ENCODE results near the gene SLC7A14. TPM values are rescaled to one million over a fixed set of nuclear protein-coding genes. Genes with fewer than 3 reads are reported as not detected.
A peak's percentile ranks its signal among the peaks of the same experiment; 100 is the strongest.

The SLC7A14 gene
- total RNA-seq, 1 donor from 2014 or later = 6.9 TPM

DNA sequence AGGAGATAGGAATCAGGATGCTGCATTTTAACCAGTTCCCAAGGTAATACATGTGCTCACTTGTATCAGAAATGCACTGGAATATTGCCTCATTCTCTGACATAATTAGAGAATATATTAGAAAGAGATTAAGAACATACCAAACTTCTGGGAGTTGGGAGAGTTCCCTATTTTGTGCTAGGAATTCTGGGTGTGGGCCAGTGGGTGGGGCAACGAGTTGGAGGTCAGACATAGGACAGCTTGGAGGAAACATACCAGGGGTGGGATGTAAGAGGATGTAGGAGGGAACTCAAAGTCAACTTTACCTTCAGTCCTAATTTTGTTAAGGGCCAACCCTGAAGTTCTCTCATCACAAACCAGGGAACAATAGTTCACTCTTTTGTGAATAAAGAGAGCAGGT is 83.6 kb downstream of the SLC7A14 start:
- no peak for FAIRE-seq
- DNase-seq (ENCODE audit: low spot score in 2 of 2) = no peak

DNA sequence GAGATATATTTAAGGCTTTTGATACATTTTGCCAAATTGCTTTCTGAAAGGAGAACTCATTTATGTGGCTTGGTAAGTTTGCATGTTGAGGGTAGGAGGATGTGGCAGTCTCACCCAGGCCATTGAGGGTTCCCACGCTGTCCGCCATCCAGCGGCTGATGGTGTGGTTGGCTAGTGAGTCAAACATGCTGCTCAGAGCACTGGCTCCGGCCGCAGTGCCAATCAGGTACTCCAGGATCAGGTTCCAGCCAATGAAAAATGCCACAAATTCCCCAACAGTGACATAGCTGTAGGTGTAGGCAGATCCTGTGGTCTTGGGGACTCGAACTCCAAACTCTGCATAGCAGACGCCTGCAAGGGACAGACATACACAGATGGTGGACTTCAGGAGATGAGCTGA is 84.9 kb downstream of the SLC7A14 start:
- FAIRE-seq = no peak
- no peak for DNase-seq (ENCODE audit: low spot score in 2 of 2)

DNA sequence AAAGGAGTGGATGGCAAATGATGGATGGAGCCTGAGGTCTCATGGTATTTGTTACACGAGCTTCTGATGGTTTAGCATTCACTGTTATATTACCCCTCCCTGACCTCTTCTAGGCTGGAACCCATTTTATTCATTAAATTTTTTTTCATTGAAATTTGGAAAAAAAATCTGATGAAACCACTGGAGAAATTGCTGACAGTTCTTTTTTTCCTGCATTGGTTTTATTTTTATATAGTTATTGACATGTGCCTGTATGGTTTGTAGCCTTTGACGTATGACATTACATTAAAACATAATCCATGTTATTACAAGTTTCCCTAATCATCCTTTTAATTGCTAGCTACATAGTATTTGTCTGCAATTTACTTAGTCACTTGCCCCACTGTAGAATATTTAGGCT is 85.4 kb downstream of the SLC7A14 start:
- FAIRE-seq (no peak), DNase-seq (ENCODE audit: low spot score in 2 of 2) (no peak)

DNA sequence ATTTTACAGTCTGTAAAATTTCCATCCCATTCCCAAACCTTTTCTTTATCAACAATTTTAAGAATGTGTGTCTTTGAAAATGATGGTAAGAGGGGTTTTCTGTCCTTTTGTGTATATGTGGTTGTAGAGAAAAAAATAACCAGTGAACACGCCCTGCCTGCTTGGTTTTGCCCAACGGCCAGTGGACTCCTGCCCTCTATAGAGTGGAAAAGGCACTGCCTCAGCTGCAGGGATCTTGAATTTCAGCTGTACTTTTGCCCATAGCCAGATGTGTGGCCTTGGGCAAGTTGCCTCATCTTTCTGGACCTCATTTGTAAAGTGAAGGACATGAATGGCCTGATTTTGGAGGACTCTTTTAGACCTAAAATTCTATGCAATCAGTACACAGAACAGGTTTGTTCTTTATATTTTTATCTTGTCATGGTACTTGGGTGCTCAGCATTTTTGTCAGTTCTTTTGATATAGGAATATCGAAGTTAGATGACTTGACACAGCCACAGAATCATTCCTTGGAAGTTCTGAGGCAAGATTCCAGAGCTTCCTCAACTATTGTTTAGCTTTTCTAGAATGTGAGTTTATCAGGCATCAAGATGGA is 86.2 kb downstream of the SLC7A14 start:
- peak; percentile 27 to 38 for DNase-seq (ENCODE audit: low spot score in 2 of 2)
- FAIRE-seq = no peak

DNA sequence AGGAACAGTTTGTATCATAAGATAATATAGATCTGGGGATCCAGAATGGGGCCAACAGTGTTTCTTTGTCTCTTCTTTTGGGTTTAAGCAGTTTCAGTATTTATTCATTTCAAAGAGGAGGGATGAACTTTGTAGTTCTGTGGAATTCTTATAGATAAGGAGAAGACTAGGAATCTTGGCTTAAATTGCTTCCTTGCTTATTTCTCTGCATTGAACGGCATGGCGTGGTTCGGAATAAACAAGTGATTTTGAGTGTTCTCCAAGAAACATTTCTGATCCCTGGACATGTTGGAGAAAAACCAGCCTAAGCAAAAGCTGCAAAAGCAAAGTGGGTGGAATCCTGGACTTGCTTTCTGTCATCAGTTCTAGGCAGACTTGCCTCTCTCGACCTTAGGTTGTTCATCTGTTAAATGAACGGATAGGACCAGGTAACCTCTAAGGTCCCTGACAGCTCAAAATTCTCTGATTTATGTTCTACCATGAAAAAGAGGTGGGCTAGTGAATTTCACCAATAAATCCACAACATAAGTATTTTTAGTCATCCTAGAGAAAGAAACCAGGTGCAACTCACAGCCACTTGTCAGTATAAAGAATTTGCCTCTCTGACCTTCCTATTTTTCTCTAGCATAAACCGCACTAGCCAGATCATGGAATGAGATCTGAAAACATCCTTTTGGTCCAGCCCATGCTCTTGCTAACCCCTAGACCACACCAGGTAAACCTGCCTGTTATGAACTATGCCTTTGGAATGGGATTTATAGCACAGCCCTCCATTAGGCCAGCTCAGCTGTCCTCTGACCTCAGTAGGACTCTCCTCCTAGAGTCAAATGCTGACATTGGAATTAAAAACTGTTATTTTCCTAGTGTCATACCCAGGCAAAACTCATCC is 88.4 kb downstream of the SLC7A14 start:
- DNase-seq (ENCODE audit: low spot score in 2 of 2) (no peak), FAIRE-seq (no peak)

DNA sequence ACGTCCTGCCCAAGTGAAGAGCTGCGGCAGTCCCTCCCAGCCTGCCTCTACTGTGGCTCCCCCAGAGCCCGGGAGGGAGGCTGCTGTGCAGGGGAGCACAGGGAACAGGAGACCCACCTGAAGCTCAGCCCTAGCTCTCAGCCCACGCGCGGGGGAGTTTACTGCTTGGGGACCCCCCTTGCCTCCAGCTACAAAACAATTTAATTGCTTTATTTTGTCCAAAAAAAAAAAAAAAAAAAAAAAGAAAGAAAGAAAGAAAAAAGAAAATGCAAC is 89.1 kb downstream of the SLC7A14 start:
- no peak for FAIRE-seq

DNA sequence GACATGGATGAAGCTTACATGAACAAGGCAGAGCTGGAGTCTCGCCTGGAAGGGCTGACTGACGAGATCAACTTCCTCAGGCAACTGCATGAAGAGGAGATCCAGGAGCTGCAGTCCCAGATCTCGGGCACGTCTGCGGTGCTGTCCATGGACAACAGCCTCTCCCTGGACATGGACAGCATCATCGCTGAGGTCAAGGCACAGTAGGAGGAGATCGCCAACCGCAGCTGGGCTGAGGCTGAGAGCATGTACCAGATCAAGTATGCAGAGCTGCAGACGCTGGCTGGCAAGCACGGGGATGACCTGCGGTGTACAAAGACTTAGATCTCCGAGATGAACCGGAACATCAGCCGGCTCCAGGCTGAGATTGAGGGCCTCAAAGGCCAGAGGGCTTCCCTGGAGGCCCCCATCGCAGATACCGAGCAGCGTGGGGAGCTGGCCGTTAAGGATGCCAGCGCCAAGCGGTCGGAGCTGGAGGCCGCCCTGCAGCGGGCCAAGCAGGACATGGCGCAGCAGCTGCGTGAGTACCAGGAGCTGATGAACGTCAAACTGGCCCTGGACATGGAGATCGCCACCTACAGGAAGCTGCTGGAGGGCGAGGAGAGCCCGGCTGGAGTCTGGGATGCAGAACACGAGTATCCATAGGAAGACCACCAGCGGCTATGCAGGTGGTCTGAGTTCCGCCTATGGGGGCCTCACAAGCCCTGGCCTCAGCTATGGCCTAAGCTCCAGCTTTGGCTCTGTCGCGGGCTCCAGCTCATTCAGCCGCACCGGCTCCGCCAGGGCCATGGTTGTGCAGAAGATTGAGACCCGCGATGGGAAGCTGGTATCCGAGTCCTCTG is 89.6 kb downstream of the SLC7A14 start:
- no peak for FAIRE-seq

More for the DNA sequence above, 89.1 kb downstream of the SLC7A14 start:
- DNase-seq (ENCODE audit: low spot score in 2 of 2) = no peak

DNA sequence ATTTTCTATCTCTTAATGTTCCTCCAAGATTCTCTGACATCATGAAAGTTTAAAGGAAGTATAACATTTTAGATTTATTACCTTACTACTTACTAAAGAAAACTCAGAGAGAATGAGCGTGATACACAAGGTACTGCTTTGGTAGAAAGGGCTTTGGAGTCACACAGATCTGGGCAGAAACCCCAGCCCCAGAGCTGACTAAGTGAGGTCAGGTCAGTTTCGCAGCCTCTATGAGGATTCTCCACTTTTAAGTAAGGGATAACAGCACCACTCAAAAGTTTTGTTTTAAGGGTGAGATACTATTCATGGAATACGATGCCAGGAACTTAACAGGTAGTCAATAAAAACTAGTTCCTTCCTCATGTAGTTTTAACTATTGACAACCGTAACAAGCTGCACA is 91.1 kb downstream of the SLC7A14 start:
- FAIRE-seq (no peak), DNase-seq (ENCODE audit: low spot score in 2 of 2) (no peak)

More for the DNA sequence above, 89.6 kb downstream of the SLC7A14 start:
- no peak for DNase-seq (ENCODE audit: low spot score in 2 of 2)

DNA sequence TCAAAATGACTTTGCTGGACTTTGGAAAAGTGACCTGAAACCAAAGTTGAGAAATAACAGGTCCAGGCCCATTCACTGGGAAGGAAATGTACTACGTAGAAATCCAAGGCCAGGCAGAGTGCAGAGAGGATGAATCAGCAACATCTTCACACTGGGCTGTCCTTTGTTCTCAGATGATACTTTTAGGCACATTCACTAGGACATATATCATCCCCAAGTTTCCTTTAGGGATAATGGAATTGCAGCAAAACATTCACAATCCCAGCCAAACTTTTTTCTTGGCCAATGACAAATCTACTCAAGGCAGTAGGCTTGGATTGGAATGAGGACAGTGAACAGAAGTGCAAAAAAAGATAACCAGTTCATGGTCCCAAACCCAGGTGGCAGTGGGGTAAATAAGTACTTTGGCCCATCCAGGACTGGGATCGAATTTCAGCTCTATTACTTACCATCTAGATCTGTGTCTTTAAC is 92.1 kb downstream of the SLC7A14 start:
- DNase-seq (ENCODE audit: low spot score in 2 of 2) = no peak
- no peak for FAIRE-seq

DNA sequence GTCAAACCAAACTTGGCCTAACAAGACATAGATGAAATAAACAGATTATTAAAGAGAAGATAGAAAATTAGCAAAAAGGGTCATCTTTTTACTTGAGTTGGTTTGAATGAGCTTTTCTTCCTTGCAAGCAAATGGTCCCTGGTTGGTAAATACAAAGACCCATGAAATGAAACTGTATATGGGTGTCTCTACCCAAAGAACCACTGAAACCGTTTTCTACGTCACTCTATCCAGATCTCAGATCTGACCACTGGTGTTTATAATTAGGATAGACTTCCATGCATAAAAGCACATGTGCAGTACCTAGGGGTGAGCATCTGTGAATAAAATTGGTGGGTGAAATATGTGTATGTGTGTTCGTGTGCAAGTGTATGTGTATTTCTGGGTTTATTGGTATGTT is 94.0 kb downstream of the SLC7A14 start:
- FAIRE-seq = no peak
- no peak for DNase-seq (ENCODE audit: low spot score in 2 of 2)

DNA sequence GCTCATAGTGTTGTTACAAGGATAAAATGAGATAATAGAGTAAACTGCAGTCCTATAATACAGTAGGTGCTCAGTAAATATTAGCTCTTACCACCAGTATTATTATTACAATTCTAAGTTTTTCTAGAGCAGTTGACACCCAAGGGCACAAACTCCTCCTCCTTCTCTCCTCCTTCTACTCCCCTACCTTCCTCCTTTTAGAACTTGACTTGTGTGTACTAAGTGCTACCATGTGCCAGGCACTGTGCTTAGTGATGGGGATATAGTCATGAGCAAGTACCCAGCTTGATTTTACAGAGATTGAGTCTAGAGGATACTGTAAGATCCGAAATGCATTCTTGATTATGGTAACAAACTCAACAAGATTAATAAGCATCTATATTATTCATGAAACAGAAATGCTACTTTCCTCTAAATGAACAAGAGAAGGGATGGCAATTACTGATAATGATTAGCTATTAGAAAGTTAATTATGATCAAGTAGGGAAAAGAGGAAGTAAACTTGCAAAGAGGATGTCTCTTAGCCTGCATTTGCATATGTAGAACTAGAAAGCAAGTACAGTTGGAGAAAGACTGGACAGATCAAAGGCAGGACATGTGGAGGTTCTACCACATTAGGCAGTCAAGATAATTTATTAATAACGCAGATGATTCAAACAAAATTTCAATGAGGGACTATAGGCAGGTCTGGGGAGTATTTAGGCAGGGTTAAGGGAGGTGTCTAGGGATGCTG is 94.9 kb downstream of the SLC7A14 start:
- DNase-seq (ENCODE audit: low spot score in 2 of 2) (no peak), FAIRE-seq (no peak)

DNA sequence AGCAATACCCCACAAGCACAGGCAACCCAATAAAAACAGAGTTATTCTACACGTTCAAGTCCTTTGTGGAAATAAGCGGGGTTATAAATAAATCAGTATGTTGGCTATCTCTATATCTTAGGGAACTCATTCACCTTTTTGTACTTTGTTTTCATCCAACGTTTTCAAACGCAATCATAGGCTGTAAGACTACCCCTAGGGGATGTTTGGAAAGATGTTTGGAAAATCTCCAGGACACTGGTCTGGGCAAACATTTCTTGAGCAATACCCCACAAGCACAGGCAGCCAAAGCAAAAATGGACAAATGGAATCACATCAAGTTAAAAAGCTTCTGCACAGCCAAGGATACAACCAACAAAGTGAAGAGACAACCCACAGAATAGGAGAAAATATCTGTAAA is 97.1 kb downstream of the SLC7A14 start:
- FAIRE-seq = no peak
- no peak for DNase-seq (ENCODE audit: low spot score in 2 of 2)

DNA sequence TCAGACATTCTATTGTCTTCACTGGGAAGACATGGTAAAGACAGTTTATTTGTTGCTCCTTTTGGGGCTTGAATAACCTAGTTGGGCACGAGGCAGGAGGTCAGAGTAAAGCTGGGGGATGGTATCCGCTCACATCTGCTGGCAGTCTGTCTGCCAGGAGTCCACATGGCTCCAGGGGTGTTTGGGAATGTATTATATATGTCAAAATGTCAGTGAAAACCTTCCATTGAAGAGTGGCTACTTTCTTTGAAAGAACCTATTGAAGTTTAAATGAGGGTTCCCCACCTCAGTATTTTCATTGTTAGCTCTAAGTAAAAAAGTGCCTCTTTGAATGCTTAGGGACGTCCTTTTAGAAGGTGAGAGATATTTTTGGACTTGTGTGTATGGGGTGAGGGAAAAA is 98.8 kb downstream of the SLC7A14 start:
- FAIRE-seq = no peak
- no peak for DNase-seq (ENCODE audit: low spot score in 2 of 2)

DNA sequence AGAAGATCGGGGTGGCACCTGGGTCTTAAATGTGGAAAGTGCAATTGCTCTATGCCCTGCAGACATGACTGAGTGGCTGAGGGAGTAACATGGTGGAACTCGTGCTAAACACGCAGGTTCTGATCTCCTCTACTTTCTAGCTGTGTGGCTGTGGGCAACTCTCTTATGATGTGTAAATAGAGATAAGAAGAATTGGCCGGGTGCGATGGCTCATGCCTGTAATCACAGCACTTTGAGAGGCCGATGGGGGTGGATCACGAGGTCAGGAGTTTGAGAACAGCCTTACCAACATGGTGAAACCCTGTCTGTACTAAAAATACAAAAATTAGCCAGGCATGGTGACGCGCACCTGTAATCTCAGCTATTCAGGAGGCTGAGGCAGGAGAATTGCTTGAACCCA is 99.5 kb downstream of the SLC7A14 start:
- DNase-seq (ENCODE audit: low spot score in 2 of 2) (no peak), FAIRE-seq (no peak)

DNA sequence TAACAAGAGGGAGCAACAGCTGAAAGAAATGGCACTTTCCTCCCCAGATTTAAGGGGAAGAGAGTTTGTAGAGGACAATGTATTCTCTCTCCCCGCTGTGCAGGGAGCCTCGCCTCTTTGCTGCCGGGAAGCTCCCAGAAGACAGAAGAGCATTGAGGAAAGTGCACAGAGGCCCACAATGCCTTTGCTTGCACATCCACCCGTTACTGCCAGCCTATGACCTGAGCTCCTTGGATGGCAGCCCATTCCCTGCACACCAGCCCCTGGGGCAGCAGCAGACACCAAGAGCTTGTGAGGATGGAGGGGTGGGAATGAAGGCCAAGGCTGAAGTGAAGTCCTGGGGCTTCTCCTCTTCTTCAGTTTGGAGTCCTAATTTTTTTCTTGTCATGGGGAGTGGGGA is 100.2 kb downstream of the SLC7A14 start:
- peak in 1 of 2 donors; percentile 24 for DNase-seq (ENCODE audit: low spot score in 2 of 2)
- no peak for FAIRE-seq

DNA sequence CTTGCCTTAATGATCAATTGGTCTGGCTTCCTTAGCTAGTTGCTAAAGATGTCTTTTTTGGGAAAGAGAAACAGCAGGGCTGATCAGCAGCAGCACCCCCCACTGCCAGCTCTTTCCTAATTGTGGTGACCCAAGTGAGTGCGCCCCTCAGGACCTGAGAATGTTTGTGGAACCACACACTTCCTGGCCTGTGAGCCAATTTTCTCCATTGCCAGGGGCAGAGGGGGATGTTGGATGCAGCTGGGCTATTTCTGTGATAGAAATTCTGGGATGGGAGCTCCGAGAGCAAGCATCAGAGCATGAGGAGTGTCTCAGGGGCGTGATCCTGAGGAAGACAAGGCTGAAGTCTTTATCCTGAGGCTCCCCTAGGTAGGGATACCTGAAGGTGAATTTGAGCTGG is 100.6 kb downstream of the SLC7A14 start:
- FAIRE-seq (no peak), DNase-seq (ENCODE audit: low spot score in 2 of 2) (no peak)

DNA sequence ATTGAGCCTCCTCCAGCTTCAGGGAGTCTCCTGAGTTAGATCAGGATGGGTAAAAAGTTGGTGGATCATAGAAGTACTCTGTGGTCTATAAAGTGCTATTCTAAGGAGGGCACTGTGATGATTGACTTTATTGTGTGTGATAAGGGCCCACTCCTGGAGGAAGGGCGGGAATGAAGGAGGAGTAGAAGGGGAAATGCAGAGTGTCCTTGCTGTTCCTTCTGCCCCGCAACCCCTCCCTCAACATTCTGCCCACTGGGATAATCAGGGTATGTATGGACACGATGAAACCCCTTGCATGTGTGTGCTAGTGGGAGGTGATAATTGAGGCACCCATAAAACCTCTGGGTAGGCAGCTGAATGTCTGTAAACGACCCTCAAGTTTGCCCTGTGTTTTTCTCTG is 101.0 kb downstream of the SLC7A14 start:
- FAIRE-seq (no peak), DNase-seq (ENCODE audit: low spot score in 2 of 2) (no peak)

DNA sequence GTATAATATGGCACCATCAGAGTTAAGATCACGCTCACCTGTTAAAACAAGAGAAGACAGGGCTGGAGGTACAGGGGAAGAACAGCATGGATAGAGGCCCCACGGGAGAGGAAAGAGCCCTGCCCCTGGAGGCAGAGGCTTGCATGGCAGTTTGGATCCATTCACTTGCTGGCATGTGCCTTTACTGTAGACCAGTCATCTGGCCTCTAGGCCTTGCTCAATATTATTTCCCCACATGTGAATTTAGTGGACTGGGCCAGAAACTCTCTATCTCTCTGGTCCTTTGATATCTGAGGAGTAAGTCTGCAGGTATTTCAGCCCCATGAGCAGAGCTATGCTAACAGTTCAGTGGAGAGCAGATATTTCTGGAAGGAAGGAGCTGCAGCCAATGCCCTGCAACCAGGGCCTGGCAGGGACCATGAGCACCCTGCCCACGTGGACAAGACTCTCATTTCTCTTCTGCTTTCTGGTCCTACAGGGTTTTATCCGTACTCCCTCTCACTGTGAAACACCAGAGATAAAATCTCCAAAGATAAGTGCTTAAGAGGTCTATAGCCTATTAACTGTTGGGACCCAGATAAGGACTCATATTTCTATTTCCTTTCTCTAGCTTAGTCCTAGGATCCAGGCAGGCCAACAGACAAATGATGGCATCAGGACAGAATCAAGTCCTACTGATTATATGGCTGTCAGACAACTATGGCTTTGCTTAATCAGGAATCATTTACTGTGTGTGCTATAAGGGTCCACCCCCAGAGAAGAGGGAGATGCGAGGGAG is 102.2 kb downstream of the SLC7A14 start:
- FAIRE-seq = no peak
- DNase-seq (ENCODE audit: low spot score in 2 of 2) = no peak

DNA sequence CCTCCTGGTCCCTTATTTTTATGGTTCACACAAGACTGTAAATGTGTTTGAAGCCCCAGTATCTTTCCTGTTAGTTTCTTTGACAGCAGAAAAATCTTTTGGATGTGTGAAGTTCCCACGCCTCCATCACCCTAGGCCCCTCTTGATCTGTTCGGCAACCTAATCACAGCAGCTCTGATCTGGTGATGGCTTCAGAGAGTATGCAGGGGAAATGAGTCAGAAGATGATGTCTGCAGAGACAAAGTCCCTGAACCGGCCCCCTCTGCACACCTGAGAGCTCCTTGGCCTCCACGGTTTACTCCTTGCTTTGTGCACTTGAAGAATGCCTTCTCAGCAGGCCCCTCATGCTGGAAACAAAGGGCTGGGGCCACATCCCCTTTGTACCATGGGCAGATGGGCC is 103.7 kb downstream of the SLC7A14 start:
- no peak for FAIRE-seq
- DNase-seq (ENCODE audit: low spot score in 2 of 2) = no peak

DNA sequence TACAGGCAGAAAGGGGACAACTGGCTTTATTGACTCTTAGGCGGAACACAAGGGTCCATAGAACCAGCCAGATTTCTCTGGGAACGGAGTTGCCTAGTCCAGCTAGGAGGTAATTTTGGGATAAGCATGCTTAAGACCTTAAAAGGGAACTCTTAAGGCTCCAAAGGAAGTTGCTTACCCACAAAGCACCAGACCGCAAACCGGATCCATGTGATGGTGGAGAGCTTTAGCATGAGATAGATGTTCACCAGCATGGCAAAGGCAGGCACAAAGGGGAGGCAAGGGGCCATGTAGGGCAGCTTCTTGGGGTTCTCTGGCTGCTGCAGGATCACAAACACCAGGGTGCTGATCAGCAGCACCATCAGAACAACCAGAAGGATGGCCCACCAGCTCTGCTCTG is 105.8 kb downstream of the SLC7A14 start:
- DNase-seq (ENCODE audit: low spot score in 2 of 2) (no peak), FAIRE-seq (no peak)

All from frontal cortex (tissue), 4 donors.